Central memory CD4-positive, alpha-beta T cell (primary cell): ENCODE data around the gene ATF4.

Experiments used
- DNase-seq: peaks from one replicate; pipeline ENCODE4 v3.0.0; 2022

The ATF4 gene

DNA sequence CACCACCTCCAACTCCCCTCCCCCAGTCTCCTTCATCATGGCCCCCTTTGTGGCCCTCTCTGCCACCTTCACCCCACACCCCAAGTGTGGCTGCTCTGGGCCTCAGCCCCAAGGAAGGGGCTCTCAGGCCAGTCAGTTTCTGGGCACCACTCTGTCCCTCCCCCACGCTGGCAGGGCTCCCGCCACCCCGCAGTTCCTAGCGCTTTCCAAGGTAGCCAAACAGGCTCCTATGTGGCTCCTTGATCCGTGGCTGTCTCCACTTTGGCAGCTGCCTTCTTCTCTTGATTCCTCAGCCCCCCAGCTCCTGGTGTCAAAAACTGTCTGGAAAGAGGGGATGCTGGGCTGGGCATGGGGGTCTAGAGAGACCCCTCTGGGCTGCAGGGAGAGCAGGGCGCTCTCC is 39.8 kb downstream of the ATF4 start:
- DNase-seq, result no peak

DNA sequence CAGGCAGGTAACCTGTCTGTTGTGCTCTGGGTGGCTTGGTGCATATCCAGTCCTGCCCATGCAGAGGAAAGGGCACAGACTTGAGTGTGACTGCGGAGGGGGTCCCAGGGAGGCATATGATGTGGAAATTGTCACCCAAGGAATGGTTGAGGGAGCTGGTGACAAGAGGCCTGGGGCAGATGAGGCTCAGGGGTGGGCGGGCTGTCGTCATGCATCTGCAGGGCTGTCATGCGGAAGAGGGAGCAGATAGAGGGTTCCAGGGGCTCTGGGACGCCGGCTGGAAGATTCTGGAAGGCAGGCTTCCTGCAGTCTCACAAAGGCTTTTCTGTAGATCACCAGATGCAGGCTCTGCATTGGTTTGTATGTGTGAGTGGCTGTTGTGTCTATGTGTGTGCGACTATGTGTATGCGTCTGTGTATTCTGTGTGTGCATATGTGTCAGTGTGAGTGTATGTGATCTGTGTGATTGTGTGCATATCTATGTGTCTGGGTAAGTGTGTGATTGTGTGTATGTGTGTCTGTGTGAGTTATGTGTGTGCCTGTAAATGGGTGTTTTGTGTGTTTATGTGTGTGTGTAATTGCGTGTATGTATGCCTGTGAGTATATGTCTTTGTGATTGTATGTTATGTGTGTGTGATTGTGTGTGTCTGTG is 42.6 kb downstream of the ATF4 start:
- no peak for DNase-seq

DNA sequence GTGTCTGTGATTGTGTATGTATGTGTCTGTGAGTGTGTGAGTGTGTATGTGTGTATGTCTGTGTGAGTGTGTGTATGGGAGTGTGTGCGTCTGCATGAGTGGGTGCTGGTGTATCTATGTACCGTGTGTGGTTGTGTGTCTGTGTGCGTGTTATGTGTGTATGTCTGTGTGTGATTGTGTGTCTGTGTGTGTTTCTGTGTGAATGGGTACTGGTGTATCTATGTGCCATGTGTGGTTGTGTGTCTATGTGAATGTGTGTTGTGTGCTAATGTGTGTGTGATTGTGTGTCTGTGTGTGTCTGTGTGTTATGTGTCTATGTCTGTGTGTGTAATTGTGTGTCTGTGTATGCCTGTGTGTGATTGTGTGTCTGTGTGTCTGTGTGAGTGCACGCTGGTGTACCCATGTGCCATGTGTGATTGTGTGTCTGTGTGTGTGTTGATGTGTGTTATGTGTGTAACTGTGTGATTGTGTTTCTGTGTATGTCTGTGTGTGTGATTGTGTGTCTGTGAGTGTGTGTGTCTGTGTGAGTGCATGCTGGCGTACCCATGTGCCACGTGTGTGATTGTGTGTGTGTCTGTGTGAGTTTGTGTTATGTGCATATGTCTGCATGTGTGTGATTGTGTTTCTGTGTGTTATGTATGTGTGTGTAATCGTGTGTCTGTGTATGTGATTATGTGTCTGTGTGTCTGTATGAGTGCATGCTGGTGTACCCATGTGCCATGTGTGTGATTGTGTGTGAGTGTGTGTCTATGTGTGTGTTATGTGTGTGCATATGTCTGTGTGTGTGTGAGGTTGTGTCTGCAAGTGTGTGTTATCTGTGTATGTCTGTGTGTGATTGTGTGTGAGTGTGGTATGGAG is 43.4 kb downstream of the ATF4 start:
- no peak for DNase-seq

DNA sequence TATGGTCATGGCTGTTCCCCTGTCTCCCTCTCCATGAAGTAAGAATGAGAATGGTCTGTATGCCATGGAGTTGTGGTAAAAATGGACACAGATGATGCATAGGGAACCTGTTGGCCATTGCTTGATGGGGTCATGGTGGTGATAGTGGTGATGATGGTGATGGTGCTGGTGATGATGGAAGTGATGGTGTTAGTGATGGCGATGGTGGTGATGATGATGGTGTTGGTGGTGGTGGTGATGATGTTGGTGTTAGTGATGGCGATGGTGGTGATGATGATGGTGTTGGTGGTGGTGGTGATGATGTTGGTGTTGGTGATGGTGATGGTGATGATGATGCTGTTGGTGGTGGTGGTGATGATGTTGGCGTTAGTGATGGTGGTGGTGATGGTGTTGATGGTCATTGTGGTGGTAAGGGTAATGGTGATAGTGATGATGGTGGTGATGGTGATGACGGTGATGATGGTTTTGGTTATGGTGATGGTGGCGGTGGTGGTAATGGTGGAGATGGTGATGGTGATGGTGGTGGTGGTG is 45.1 kb downstream of the ATF4 start:
- no peak for DNase-seq

DNA sequence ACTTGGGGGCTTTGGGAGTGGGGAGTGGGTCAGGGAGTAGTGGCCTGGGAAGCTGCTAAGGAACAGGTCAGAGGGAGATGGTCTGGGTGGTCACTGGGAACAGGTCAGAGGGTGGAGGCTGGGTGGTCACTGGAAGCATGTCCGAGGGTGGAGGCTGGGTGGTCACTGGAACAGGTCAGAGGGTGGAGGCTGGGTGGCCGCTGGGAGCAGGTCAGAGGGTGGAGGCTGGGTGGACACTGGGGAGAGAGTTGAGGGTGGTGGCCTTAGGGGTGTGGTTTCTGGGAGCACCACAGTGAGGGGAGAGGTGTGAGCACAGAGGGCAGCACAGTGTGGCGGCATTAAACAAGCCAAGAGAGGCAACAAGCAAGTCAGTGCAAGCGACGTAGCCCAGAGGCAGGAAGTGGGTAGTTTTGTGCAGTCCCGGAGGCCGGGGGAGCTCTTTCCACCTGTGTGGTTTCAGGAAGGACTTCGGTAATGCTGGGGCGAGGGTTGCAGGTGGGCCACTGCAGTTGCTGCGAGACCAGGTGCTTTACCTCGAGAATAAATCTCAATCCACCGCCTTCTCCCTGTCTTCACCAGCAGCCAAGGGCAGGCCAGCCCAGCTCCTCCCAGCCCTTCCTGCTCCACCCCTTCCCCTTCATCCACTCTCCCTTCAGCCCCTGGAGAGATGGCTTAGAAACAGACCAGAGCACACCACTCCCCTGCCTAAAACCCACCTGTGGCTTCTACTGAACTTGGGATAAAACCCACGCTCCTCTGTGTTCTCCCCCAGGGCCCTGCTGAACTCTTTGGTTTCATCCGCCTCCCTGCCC is 47.0 kb downstream of the ATF4 start:
- DNase-seq, result peak; percentile 49

DNA sequence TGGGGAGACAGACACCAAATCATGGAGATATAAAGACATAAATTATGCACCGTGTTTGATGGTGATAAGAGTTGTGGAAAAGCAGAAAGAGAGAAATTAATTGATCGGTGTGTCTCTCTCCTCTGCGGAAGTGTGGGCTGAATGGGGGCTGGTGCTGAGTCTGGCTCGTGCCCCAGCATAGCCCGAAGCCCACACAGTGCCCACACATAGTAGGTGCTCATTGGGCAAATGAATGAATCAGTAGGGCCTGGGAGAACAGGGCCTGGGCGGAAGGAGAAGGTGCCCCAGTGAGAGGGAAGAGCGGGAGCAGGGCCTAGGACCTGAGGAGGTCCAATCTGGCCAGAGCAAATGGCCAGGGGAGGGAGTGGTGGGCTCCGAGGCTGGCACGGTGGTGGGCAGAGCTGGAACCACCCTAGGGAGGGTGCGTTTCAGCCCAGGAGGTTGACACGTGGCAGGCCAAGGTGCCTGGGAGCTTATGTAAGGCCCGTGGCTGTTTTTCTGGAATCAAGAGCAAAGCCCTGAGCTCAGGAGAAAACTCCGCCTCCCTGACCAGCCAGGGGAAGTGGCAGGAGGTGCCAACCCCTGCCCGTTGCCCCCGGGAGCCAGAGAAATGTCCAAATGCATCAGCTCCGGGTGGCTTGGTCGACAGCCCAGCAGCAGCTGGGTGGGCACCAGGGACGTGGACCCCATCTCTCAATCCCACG is 48.1 kb downstream of the ATF4 start:
- DNase-seq, result no peak

DNA sequence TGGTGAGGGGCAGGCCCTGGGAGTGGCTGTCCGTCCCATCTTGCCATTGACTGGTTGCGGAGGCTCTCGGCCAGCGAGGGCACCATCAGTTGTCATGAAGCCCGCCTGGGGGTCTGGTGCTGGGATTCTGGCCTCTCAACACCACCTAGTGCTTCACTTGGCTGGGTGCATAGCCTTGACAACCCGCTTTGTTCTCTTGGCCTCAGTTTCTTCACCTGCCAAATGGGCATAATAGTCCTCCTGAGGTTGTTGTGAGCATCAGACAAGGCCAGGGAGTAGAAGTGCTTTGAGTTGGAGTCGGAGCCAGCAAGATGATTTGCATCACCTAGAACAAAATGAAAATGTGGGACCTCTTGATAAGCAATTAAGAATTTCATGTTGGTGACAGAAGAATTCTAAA is 48.7 kb downstream of the ATF4 start:
- no peak for DNase-seq

DNA sequence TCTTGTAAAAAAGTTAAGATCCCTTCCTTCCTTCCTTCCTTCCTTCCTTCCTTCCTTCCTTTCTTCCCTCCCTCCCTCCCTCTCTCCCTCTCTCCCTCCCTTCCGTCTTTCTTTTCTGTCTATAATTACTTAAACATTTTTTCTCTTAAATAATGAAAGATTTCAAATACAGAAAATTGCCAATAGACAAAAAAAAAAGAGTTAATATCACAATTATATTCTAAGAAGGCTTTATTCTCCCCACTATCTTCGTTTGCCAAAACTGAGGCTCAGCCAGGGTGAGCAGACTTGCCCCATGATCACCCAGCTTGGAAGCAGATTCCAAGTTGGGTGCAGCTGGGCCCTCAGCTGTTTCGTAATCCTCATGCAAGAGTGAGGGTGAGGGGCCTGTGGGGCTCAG is 49.9 kb downstream of the ATF4 start:
- DNase-seq, result no peak

DNA sequence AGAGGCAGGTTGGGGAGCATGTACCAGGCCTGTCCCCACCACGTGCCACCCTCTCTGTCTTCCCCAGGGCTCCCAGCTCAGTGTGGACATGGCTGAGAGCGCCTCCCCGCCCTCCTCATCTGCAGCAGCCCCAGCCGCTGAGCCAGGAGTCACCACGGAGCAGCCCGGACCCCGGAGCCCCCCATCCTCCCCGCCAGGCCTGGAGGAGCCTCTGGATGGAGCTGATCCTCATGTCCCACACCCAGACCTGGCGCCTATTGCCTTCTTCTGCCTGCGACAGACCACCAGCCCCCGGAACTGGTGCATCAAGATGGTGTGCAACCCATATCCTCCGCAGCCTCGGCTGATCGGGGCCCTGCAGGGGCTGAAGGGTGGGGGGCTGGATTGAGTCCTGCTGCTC is 50.3 kb downstream of the ATF4 start, which contains the start of gene CACNA1I:
Gene CACNA1I (plus strand): TSS at position 89 of the 400 bp plus-strand sequence. CDS start 0 bp downstream, at position 89.
- DNase-seq, result no peak

DNA sequence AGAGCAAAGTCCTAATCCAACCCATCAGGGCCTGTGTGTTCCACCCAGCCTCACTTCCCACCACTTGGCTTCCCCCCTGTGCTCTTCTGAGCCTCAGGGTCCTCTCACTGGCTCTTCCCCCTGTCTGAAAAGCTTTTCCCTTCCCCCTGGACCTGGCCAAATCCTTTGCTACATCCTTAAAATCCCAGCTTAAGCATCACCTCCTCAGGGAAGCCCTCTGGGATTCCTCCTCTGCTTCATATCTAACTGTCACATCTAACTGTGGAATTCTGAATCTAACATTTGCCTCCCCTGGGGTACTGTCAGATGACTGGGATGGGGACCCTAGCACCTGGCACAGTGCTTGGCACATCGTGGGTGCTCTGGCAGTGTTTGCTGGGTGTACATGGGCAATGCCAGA is 51.2 kb downstream of the ATF4 start:
- DNase-seq, result no peak
